ENCODE results near the gene FAM234B.

- TF ChIP-seq EP300 (IDR thresholded peaks at IDR 0.05; ENCODE audit: low read depth) (no peak), POLR2A (IDR thresholded peaks at IDR 0.05) (no peak)
- TF ChIP-seq, protein P1, sequence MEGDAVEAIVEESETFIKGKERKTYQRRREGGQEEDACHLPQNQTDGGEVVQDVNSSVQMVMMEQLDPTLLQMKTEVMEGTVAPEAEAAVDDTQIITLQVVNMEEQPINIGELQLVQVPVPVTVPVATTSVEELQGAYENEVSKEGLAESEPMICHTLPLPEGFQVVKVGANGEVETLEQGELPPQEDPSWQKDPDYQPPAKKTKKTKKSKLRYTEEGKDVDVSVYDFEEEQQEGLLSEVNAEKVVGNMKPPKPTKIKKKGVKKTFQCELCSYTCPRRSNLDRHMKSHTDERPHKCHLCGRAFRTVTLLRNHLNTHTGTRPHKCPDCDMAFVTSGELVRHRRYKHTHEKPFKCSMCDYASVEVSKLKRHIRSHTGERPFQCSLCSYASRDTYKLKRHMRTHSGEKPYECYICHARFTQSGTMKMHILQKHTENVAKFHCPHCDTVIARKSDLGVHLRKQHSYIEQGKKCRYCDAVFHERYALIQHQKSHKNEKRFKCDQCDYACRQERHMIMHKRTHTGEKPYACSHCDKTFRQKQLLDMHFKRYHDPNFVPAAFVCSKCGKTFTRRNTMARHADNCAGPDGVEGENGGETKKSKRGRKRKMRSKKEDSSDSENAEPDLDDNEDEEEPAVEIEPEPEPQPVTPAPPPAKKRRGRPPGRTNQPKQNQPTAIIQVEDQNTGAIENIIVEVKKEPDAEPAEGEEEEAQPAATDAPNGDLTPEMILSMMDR (IDR thresholded peaks at IDR 0.05): no peak
Measured at GRCh38 chr12:13002301-13003097, 41.7 kb upstream of the FAM234B start.
